T-helper 9 cell (primary cell): Measurements from ENCODE around the gene MTERF4.

ENCODE experiments used
- DNase-seq: peaks from one replicate; pipeline ENCODE4 v3.0.0-alpha.2; 2020

MTERF4 gene

DNA sequence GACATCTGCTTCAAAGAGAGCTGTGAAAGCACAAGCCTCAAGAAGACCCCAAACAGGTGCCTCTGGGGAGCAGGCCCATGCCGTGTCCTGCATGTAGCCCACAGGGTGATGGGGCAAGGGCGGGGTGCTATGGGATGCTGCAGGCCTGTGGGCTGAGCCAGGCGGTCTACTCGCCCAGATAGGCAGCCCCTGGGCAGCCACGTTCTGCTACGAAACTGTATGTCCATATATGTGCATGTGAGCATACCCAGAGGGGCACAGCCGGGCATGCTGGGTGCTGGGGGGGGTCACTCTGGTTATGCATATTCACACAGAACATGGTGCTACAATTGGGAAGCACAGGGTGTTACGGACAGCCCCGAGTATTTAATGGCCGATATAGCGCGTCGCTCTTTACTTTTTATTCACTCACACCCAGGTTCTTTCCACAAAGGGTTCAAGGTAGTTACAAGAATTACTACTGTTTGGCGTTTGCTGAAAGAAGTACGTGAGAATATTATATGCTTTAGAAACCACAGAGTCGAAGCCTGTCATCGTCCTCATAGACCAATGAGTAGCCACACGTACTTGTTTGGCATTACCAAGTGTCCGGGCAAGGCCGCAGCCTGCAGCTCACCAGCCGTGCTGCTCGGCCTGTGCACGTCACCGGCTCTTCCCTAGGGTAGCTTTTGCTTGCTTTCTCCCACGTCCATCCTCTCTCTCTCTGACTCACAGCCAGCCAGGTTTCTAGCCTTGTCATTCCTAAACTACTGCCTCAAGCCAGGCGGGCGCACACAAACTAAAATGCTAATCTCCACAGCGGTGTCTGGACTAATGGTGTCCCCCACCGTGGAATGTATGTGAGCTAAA lies 14.4 kb downstream of the MTERF4 start:
- no peak for DNase-seq

DNA sequence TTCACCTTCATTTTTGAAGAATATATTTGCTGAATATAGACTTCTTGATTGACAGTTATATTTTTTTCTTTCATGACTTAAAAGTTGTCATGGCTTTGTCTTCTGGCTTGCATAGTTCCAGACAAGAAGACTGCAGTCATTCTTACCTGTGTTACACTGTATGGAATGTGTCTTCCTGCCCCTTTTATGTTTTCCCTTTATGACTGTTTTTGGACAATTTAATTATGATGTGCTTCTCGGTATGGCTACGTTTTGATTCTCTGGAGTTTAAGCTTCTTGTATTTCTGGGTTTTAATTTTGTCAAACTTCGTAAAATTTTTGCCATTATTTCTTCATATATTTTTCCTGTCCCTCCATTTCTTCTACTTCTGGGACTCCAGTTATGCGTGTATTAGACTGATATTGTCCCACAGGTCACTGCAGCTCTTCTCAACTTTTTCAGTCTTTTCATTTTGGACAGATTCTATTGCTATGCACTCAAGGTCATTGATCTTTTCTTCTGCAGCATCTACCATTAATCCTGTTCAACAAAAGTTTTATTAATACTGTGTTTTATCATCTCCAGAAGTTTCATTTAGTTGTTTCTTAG lies 17.1 kb downstream of the MTERF4 start:
- DNase-seq = no peak

DNA sequence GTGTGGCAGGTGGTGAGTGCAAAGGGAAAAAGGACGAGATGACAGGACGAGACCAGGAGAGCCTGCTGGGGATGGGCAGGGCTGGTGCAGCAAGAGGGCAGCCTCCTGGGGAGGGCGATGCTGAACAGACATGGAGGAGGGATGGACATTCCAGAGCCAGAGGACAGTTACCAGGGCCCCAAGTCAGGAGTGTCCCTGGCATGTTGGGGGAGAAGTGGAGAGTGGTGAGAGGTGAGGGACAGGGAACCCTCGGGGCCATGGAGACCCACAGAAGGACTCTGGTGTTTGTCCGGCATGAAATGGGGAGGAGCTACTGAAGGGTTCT lies 19.0 kb downstream of the MTERF4 start:
- no peak for DNase-seq

DNA sequence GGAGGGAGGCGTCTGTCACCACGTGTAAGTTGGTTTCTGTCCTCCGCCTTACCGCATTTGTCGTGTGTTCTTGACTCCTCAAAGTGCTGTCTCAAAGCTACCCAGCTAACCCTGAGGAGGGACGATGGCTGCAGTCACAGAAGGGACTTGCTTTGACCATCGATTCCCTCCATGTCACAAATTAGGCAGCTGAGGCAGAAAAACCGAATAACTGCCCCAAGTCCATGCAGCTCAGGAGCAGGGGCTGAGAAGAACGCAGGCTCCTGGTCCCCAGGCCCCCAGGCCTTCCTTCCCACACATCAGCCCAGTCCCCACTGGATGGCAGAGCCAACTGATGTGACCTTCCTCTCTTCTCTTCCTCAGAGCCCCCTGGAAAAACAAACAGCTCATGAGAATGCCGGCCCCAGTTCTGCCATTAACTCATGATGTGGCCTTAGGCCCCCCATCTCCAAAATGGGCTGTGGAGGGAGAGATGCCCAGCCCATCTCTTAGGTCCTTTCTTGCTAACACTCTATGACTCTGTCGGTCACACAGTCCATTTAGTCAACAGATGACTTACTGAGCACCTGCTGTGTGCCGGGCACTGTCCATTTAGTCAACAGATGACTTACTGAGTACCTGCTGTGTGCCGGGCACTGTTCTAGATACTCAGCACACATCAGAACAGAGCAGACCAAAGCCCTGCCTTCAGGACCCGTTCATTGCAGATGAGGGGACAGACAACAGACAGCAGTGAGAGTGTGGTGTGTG lies 19.6 kb downstream of the MTERF4 start:
- DNase-seq = no peak

DNA sequence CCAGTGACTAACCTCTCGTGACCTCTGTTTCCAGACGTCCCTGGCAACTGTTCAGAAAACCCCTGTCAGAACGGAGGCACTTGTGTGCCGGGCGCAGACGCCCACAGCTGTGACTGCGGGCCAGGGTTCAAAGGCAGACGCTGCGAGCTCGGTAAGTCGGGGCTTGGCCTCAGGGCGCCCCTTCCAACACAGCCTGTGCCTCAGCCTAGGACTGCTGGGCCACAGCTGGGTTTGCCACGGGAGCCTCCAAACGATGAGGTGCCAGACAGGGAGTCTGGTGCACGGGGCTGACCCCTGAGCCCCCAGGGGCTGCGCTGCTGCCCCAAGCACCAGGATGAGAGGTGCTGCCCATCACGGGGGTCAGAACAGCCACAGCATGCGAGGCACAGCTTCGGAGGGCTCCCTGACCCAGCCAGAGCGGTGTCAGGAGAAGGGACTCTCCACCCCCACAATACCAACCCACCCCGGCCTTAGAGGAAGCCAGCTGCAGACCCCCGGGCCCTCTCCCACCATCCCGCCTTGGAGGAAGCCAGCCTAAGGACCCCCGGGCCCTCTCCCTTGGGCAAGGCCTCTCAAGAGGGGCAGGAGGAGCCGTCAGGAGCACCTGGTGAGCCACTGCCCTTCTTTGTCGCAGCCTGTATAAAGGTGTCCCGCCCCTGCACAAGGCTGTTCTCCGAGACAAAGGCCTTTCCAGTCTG lies 20.3 kb downstream of the MTERF4 start:
- DNase-seq = no peak

DNA sequence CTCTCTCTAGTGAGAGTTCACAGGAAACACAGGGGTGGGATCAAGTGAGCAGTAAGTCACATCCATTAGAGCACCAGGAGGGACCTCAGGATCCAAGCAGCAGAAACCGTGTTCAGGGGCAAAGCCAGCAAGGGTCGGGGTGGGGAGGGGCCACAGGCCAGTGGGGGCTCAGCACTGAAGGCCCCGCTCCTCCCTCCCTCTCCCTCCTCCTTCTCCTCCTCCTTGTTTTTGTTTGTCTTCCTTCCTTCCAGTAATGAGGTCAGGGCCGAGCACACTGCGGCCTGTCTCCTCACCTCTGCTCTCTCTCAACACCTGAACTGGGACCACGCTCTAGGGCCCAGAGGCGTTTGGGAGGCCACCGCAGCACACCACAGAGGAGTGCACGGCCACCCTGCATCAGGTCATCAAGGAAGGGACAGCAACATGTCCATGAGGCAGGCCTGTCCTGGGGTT lies 20.9 kb downstream of the MTERF4 start:
- DNase-seq = no peak

DNA sequence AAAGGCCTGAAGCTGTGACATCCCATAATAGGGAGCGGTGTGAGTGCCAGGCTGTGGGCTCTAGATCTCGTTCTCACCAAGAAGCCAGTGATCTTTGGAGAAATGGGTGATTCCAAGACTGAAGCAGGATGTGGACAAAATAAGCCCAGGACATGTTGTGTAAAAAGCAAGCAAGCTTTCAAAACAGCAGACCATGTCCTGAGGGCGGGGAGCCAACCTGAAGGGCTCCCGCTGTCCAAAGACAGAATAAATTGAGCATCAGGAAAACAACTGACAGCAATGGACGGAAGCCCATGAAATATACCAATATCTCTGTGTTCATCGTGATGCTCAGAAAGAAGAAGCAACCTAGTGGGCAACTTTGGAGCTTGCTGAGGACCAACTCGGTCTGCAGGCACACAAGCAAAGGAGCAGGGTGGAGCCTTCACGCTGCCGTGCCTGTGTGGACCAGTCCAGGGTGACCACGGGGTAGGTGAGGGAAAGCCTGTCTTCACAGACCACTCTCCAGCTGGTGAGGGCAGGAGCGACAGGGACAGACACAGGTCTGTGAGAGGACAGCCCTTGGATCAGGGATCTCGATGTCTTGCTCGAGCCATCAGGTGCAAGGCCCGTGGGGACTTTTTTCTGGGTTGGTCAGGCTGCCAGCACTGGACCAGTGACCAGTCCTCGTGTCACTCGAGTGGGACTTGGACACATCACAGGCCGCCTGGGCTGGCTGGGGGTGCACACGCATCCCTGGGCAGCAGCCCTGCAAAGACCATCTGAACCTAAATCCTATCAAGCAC lies 21.5 kb downstream of the MTERF4 start:
- DNase-seq = no peak

DNA sequence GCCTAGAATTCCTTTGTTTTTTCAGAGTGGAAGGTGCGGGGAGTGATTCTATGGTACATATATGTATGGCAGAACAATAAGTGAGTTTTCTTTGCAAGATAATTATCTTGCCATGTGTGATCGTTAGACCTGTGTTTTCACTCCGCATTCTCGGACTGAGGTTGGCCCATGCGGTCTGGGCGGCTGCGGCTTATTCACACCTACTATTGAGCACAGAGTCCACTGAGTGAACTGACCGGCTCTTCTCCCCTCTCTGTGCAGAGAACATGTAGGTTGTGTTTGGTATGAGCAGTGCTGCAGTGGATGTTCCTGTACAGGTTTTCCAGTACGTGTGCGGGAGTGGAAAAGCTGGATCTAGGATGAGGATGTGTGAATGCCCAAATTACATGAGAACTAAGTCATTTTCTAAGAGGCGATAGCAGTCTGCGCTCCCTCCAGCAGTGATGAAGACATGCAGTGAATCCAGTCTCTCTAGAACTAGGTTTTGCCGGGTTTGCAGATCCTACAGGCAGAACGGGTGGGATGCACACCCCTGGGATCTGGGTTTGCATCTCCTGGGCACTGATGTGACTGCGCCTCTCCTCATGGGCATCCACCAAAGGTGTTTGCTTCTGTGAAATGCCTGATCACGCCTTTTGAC lies 27.1 kb downstream of the MTERF4 start:
- no peak for DNase-seq

DNA sequence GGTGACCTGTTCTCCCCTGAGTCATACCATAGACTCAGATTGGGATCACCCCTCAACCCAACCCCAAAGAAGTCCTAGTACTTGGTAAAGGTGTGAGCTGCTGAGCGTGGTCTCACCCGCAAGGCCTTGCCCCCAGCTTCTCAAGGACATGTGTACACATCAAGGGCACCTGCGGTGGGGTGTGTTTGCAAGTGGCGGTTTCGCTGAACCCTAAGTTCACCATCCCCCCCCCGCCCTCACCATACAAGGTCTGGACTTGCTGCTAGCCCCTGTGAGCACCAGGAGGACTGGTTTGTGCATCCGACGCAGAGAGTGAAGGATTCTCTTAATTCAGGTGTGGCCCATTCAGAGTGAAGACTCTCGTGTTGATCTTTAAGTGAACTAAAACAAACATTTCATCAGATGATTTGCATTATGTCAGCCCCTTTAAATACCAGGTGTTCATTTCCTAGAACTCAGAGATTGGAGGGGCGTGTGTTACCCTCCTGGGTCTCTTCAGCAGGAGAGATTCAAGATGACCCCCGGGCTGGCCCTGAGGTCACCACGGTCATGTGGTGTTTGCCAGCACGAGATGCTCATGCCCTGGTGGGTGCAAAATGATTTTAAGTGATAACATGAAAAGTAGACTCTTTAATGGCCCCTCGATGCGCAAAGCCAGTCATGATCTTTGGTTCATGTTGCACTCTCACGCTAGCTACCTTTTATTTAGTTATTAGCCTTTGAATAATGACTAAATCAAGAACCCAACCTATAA lies 27.8 kb downstream of the MTERF4 start:
- DNase-seq = no peak

DNA sequence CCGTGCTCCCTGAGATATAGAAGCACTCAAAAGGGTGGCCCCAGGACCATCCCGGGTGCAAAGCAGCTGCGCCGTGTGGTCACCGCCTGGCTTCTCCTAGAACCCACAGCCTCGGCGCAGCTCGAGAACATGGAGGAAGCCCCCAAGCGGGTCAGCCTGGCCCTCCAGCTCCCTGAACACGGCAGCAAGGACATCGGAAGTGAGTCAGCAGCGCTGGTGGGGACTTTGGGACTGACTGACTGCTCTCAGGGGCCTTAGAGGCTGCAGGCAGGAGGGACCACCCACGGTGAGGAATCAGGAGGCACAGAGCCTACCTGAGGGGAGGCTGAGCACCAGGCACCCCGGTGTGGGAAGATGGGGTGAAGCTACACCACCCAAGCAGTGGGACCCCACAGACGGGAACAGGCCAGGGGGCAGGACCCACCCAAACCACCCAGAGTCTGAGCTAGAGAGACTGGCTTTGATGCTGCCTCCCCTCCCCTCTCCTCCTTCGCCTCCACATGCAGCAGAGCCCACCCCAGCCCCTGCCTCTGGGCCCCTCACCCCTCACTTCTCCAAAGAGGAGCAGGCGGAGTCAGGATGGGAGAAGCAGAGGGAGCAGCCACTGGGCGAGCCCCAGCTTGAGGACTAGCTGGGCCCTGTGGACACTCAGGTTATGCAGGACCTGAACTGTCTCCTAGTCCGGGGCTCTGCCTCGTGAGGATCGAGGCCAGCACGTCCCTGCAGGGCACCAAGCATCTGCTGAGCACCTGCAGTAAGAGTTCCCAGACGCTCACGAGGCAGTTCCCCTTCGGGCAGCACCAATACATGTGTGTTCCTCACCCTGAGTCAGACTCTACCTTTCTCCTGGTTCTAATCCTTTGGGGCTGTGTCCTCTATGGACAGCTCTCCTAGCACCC lies 28.7 kb downstream of the MTERF4 start:
- no peak for DNase-seq

DNA sequence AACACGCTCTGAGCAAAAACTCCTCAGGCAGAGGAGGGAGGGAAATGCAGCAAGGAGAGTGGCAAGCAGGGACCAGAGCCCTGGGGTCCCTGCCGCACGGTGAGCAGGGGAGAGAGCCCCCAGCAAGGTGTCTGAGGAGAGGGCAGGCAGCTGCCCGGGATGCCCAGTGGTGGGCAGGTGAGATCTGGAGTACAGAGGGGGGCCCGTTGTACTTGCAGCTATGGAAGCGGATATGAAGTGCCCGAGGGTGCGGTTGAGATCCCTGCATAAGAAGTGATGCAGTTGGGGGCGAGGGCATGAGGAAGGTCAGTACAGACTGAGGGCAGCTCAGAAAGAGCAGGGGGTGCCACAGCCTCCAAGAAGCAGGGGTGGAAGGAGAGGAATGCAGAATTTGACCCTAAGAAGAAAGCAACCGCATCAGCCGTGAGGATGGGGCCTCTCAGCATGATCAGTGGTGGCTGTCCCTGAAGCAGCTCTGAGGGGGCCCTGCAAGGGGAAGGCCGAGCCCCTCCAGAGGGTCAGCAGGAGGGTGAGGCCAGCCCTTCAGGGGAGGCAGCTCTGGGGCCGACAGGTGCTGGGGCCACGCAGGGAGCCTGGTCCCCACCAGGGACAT lies 29.4 kb downstream of the MTERF4 start:
- no peak for DNase-seq

DNA sequence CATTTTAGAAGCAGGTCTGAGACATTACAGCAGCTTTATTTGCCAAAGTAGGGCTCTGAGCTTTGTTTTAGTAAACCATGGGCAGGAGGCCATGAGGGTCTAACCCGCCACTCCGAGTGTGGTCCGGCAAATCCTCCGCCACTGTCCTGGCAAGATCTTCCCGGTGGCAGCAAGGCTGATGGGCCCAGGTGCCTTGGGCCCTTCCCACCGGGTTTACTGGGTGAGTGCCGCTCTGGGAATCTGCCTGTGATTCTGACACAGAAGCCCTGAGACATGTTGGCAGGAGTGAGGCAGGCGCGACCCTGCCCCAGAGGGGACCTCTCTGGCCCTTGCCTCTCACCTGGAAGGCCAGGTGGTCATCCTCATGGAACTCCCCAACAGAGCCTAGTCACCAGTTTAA lies 29.9 kb downstream of the MTERF4 start:
- no peak for DNase-seq

DNA sequence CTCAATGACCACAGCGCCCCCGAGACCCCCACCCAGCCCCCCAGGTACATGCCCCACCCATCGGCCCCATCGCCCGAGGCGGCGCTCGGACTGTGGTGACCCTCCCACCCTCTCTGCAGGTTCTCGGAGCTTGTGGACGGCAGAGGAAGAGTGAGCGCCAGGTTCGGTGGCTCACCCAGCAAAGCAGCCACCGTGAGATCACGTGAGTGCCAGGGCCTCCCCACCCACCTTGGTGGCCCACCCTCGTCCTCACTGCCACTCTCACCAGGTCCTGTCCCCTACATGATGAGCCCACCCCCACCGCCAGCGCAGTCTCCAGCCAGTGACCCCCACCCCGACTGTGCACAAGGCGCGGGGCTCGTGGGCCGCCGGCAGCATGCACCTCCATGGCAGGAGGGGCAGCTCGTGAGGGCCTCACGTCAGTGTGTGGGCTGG lies 30.4 kb downstream of the MTERF4 start:
- DNase-seq = no peak

DNA sequence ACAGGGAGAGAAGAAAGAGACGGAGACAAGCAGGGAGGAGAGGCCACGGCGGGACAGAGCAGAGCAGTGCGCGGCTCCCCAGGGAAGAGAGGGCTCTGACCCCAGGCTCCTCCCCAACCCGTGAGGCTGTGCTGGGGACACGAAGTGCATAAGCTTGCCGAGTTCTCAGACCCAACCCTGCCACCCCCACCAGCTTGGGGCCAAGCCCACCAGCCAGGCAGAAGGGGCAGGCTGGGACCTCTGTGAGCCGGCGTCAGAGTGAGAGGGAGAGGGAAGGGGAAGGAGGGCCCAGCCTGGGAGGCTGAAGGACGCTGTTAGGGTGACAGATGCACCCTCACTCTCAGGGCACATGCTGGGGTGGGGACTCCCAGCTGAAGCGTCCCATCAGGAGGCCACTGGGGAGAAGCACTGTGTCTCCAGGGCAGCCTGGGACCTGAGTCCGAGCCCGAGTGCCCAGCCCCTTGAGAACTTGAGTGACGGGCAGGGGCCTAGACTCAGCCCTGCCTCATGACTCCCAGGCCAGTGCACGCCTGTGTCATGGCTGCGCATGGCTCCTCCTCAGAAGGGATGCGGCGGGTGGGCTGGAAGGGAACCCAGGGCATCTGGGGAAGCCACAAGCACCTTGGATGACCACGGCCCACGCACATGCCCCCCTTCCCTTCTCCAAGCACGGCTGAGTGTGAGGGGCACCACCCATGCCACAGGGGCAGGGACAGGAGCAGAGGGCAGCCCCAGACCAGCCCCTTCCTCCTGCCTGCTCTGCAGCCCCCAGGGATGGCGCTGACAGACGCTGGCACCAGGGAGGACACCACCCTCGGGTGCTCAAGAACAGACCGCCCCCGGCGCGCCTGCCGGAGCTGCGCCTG lies 31.0 kb downstream of the MTERF4 start:
- no peak for DNase-seq

DNA sequence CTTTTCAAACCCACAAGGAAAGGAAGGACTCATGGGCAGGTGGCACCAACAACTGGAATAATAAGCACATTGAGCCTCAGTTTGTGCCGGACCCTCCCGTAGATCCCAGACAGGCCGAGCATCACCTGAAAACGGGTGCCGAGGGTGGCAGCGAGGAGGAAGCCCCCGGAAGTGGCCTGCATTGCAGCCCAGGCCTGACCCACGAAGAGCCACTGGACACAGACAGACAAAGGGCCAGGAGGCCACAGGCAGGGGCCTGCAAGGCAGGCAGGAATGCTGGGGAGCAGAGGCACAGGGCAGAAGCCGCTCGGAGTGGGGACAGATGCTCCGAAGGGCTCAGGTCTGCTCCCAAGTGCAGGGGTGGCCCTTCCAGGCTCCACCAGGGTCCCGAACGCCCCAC lies 31.7 kb downstream of the MTERF4 start:
- no peak for DNase-seq

DNA sequence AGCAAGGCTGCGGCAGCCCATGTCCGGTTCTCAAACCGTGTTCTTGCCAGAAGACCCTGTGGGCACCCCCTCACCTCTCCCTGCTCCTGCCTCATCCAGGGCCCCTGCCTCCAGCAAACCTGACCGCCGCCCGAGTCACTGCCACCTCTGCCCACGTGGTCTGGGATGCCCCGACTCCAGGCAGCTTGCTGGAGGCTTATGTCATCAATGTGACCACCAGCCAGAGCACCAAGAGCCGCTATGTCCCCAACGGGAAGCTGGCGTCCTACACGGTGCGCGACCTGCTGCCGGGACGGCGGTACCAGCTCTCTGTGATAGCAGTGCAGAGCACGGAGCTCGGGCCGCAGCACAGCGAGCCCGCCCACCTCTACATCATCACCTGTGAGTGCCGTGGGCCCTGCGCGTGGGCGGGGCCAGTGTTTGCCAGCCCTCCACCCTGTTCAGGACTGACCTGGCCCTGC lies 32.2 kb downstream of the MTERF4 start:
- DNase-seq = no peak

DNA sequence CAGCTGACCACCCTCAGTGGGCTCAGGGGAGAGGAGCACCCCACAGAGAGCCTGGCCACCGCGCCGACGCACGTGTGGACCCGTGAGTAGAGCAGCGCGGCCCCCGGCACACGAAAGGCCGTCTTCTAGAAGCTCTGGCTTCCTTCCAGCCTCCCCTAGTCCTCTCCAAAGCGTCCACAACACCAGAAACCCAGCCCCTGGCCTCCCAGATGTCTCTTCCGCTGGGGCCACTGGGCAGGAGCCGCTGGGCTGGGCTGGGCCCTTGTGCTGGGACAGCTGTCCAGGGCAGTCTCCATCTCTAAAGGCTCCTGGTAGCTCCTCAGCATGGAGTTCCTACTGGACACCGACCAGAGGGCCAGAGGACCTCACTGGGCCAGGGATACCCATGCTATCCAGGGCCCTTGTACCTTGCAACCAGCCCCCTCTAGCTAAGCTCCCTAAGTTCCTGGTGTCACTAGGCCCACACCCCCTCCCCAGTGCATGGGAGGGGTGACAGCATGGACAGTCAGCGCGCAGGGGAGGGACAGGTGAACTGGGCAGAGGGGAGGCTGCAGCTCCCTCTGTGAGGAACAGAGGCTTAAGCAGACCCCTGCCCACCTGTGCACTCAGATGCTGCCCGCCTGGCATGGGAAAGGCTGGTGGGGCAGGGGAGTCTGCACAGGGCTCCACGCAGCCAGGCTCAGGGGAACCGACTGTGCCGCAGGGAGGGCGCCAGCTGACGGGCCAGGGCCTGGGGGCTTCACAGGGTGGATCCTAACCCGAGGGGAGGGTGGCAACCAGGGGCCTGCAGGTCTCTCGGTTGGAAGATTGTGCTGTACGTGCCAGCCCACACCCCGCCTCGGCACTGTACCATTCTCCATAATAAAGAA lies 32.9 kb downstream of the MTERF4 start:
- no peak for DNase-seq
